HepG2 (cell line): Measurements from ENCODE around the gene PRDX5. TPM values are rescaled to one million over a fixed set of nuclear protein-coding genes. Genes with fewer than 3 reads are reported as not detected.

Experiments used
- AHDC1 ChIP-seq: sonication (generic); formaldehyde crosslinking; IDR thresholded peaks from 2 replicates; pipeline ENCODE4 v1.5.1; 2020; ENCODE audit warnings: mild to moderate bottlenecking, missing genetic modification reagents, borderline replicate concordance
- ERF ChIP-seq: IDR thresholded peaks from 2 replicates; pipeline ENCODE4 v1.6.1; 2018; ENCODE audit warnings: missing biosample characterization, missing genetic modification reagents
- ETV6 ChIP-seq: sonication (generic); formaldehyde crosslinking; conservative IDR thresholded peaks from 2 replicates; pipeline ENCODE4 v1.4.0; 2020; ENCODE audit warnings: missing genetic modification reagents
- GFI1 ChIP-seq: sonication (generic); formaldehyde crosslinking; IDR thresholded peaks from 2 replicates; pipeline ENCODE4 v1.5.0; 2020; ENCODE audit warnings: missing genetic modification reagents, mild to moderate bottlenecking, borderline replicate concordance
- HMGA1 ChIP-seq: sonication (generic); formaldehyde crosslinking; conservative IDR thresholded peaks from 2 replicates; pipeline ENCODE4 v1.4.0; 2020; ENCODE audit warnings: missing genetic modification reagents
- HNRNPH1 ChIP-seq: fragments of 200-400 bp; formaldehyde crosslinking; optimal IDR thresholded peaks from 2 replicates; pipeline ENCODE3; 2017; ENCODE audit warnings: mild to moderate bottlenecking, low read depth, low read length
- IRF2 ChIP-seq: IDR thresholded peaks from 2 replicates; pipeline ENCODE4 v1.6.1; 2018; ENCODE audit warnings: missing genetic modification reagents, missing compliant biosample characterization
- MED1 ChIP-seq: sonication (generic); formaldehyde crosslinking; IDR thresholded peaks from 2 replicates; pipeline ENCODE4 v1.4.0; 2020; ENCODE audit warnings: missing genetic modification reagents
- MLLT10 ChIP-seq: sonication (generic); formaldehyde crosslinking; IDR thresholded peaks from 2 replicates; pipeline ENCODE4 v1.4.0; 2020; ENCODE audit warnings: missing genetic modification reagents
- NR1H2 ChIP-seq: sonication (generic); formaldehyde crosslinking; IDR thresholded peaks from 2 replicates; pipeline ENCODE4 v1.8.1; 2022; ENCODE audit warnings: low read depth, missing genetic modification reagents, borderline replicate concordance
- PAWR ChIP-seq: sonication (generic); formaldehyde crosslinking; IDR thresholded peaks from 2 replicates; pipeline ENCODE4 v1.4.0; 2020; ENCODE audit warnings: missing genetic modification reagents, mild to moderate bottlenecking, borderline replicate concordance
- SNRNP70 ChIP-seq: fragments of 200-400 bp; formaldehyde crosslinking; IDR thresholded peaks from 2 replicates; pipeline ENCODE4 v1.6.1; 2017; ENCODE audit warnings: mild to moderate bottlenecking, low read depth, low read length, moderate library complexity
- TGIF2 ChIP-seq: IDR thresholded peaks from 2 replicates; pipeline ENCODE4 v1.6.1; 2016; ENCODE audit warnings: control low read depth, missing compliant biosample characterization
- U2AF1 ChIP-seq: fragments of 200-400 bp; formaldehyde crosslinking; optimal IDR thresholded peaks from 2 replicates; pipeline ENCODE3; 2017; ENCODE audit warnings: mild to moderate bottlenecking, low read depth, low read length
- ZBTB38 ChIP-seq: sonication (generic); formaldehyde crosslinking; IDR thresholded peaks from 2 replicates; pipeline ENCODE4 v1.5.1; 2020; ENCODE audit warnings: mild to moderate bottlenecking, missing genetic modification reagents
- ZNF180 ChIP-seq: sonication (generic); formaldehyde crosslinking; IDR thresholded peaks from 2 replicates; pipeline ENCODE4 v1.4.0; 2020; ENCODE audit warnings: low read depth, missing genetic modification reagents, borderline replicate concordance
- ZNF230 ChIP-seq: sonication (generic); formaldehyde crosslinking; IDR thresholded peaks from 2 replicates; pipeline ENCODE4 v1.4.0; 2020; ENCODE audit warnings: mild to moderate bottlenecking, missing genetic modification reagents
- ZNF24 ChIP-seq: fragments of 450-650 bp; IDR thresholded peaks from 2 replicates; pipeline ENCODE4 v1.6.1; 2017; ENCODE audit warnings: antibody characterized with exemption, mild to moderate bottlenecking
- ZNF367 ChIP-seq: sonication (generic); formaldehyde crosslinking; IDR thresholded peaks from 2 replicates; pipeline ENCODE4 v1.4.0; 2020; ENCODE audit warnings: missing genetic modification reagents, borderline replicate concordance
- ZNF431 ChIP-seq: sonication (generic); formaldehyde crosslinking; IDR thresholded peaks from 2 replicates; pipeline ENCODE4 v1.9.0; 2022; ENCODE audit warnings: missing genetic modification reagents, low read depth, mild to moderate bottlenecking, borderline replicate concordance
- ZNF572 ChIP-seq: sonication (generic); formaldehyde crosslinking; IDR thresholded peaks from 2 replicates; pipeline ENCODE4 v1.5.1; 2020; ENCODE audit warnings: mild to moderate bottlenecking, missing genetic modification reagents
- ZNF720 ChIP-seq: sonication (generic); formaldehyde crosslinking; IDR thresholded peaks from 2 replicates; pipeline ENCODE4 v1.4.0; 2020; ENCODE audit warnings: missing genetic modification reagents
- ZSCAN20 ChIP-seq: sonication (generic); formaldehyde crosslinking; IDR thresholded peaks from 2 replicates; pipeline ENCODE4 v1.4.0; 2020; ENCODE audit warnings: missing genetic modification reagents, mild to moderate bottlenecking, borderline replicate concordance
- ZSCAN21 ChIP-seq: sonication (generic); formaldehyde crosslinking; IDR thresholded peaks from 2 replicates; pipeline ENCODE4 v1.8.0; 2022; ENCODE audit warnings: mild to moderate bottlenecking, missing genetic modification reagents, moderate library complexity, borderline replicate concordance
- polyA plus RNA-seq, 8 experiments: library from polyadenylated mRNA; depleted of rRNA in 3 of 8; stranded (reverse) in 7 of 8; unstranded in 1 of 8; fragments of >200 nt; fragmentation: Illumina TruSeq in 4 of 8; extraction: Trizol in 4 of 8; gene quantifications; 2 replicates each; pipeline versions ENCODE4 v1.2.1 to v1.2.3, GENCODE V29; 2011 to 2016; ENCODE audit warnings: low read depth in 4 of 8, missing spikeins in 1 of 8, mixed read lengths in 1 of 8; ENCODE audit not compliant: insufficient read depth in 1 of 8
- total RNA-seq, 5 experiments: library from RNA; depleted of rRNA; stranded (reverse); fragments of >200 nt; fragmentation: Illumina TruSeq; extraction: Trizol; gene quantifications; 2 replicates each; pipeline ENCODE4 v1.2.3, GENCODE V29; 2016; ENCODE audit warnings: low read depth in 1 of 5

Gene PRDX5
- total and polyA plus RNA-seq, 2 of the 13 experiments (the other 11 are each of a cell fraction or from before 2014, with no cell fraction given): 215 to 311 TPM

GRCh38 chr11:64317961-64318765, at the start of gene PRDX5 (continued):
- TF ChIP-seq ZBTB38: no peak; the same call in 1 of the 2 replicates
- no peak for TF ChIP-seq MED1 (CRISPR knock-in tag)
- TF ChIP-seq ETV6 (CRISPR knock-in tag): no peak; the same call in 1 of the 2 replicates
- no peak for TF ChIP-seq ZNF180 (CRISPR knock-in tag)
- no peak for TF ChIP-seq TGIF2 (CRISPR knock-in tag)
- no peak for TF ChIP-seq AHDC1 (CRISPR knock-in tag)
- TF ChIP-seq ZNF24: no peak
- TF ChIP-seq HMGA1 (CRISPR knock-in tag): no peak
- TF ChIP-seq ZSCAN20: no peak
- no peak; the same call in 1 of the 2 replicates for TF ChIP-seq ZNF230 (CRISPR knock-in tag)
- no peak for TF ChIP-seq ZNF720
- TF ChIP-seq IRF2 (CRISPR knock-in tag): no peak
- no peak for TF ChIP-seq HNRNPH1
- TF ChIP-seq NR1H2 (CRISPR knock-in tag): no peak; the same call in 1 of the 2 replicates
- TF ChIP-seq ZNF431: 0 out of 2 replicates have a peak, but pooled peaks have one; percentile 52
- TF ChIP-seq MLLT10 (CRISPR knock-in tag): no peak
- no peak for TF ChIP-seq PAWR (CRISPR knock-in tag)
- TF ChIP-seq ZNF367 (CRISPR knock-in tag): no peak
- no peak for TF ChIP-seq SNRNP70
- TF ChIP-seq ZSCAN21 (CRISPR knock-in tag): peak; percentile 46; the same call in 1 of the 2 replicates
- TF ChIP-seq ZNF572 (CRISPR knock-in tag): 0 out of 2 replicates have a peak, but pooled peaks have one; percentile 83
- TF ChIP-seq ERF (CRISPR knock-in tag): no peak; the same call in 1 of the 2 replicates
- no peak for TF ChIP-seq U2AF1
- no peak for TF ChIP-seq GFI1 (CRISPR knock-in tag)
